Amniotic epithelial cell (primary cell): ENCODE results near the gene PLA2G6.
"Not testable (repeated sequence)": the region's sequence is repeated elsewhere in the genome, so short reads cannot be mapped to it uniquely, and the experiment has no call there.

ENCODE experiments used
- DNase-seq: peaks from one replicate; pipeline ENCODE4 v3.0.0-alpha.2; 2010; ENCODE audit warnings: low read depth

The PLA2G6 gene

DNA sequence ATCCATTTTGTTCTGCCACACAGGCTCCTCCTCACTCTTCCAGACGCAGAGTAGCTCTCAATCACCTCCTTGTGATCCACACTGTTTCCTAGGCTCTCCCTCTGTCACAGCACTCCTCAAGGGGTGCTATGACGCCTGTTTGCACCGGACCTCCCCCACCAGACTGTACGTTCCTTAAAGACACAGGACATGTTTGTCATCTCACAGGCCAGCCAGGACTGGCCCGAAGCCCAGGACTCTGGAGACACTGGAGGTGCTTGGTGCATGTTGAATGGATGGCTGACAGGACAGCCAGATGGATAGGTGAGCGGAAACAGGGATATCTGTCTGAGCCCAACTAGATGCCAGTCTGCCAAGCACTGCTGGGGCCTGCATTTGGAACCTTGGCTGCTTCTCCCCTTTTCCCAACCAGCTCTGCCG is 13.6 kb downstream of the PLA2G6 start:
- DNase-seq: no peak

- DNase-seq: no peak
Observed at GRCh38 chr22:38165922-38166593, 15.6 kb downstream of the PLA2G6 start.

DNA sequence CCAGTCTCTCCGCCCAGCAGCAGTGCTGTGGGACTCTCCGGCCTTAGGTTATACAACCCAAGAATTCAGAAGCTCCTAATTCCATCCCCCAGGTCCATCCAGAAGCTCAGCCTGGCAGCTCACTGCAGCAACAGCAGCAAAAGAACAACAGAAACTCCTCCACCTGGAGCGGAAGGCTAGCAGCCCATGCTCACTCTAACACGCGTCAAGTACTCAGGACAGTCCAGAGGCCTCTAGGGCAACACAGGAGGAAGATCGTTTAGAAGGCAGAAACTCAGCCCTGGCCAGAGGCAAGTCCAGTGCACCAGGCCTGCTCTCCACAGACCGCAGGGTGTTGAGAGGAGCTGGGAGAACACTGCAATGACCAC is 17.1 kb downstream of the PLA2G6 start:
- no peak for DNase-seq

- DNase-seq: peak; percentile 25
Observed at GRCh38 chr22:38163844-38164550, 17.6 kb downstream of the PLA2G6 start.

DNA sequence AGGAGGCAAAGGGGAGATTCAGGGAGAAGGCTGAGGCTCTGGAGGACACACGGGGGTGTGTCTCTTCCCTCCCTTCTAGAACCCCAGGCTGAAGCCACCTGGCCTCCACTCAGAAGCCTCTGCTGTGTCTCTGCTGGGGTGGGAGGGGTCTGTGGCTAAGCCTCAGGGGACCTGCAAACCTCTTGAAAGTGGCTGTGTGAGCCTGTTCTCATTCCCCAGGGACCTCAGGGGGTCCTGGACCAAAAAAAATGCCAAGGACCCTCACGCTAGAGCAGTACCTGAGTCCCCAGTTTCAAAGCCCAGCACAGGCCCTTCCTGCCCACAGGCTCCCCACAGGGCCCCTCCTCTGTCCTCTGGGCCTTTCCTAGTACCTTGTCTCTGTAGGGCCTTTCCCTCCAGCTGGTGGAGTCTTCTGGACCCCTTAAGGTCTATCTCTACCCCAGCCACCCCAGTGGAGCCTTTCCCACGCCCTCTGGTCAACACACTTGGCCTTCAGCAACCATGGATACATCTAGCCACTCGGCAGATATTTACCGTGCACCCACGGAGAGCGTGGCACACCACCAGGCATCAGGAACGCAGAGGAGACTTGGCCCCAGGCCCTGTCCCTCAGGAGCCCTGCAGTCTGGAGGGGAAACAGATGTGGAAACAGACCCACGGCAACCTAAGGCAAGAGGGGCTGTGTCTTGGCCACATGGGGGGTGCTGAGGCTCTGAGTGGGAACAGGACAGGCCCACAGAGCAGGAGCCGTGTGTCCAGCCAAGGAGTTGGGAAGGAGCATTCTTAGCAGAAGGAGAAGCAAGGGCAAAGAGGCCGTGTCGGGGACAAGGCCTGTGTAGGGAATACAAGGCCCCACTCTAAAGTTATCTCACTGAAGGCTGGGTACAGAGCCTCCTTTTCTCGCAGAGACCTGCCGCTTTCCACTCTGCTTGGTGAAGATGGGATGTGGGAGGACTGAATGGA is 18.5 kb downstream of the PLA2G6 start:
- DNase-seq: no peak

DNA sequence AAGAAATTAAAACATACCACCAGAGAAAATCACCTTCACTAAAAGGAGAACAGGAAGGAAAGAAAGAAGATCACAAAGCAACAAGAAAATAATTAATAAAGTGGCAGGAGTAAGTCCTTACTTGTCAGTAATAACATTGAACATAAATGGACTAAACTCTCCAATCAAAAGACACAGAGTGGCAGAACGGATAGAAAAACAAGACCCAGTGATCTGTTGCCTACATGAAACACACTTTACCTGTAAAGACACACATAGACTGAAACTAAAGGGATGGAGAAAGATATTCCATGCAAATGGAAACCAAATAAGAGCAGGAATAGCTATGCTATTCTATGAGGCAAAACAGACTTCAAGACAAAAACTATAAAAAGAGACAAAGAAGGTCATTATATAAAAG is 25.9 kb downstream of the PLA2G6 start:
- DNase-seq: no peak

GRCh38 chr22:38154563-38154915 is 27.1 kb downstream of the PLA2G6 start:
- not testable (repeated sequence) for DNase-seq

GRCh38 chr22:38153821-38154562 is 27.6 kb downstream of the PLA2G6 start:
- no peak for DNase-seq

DNA sequence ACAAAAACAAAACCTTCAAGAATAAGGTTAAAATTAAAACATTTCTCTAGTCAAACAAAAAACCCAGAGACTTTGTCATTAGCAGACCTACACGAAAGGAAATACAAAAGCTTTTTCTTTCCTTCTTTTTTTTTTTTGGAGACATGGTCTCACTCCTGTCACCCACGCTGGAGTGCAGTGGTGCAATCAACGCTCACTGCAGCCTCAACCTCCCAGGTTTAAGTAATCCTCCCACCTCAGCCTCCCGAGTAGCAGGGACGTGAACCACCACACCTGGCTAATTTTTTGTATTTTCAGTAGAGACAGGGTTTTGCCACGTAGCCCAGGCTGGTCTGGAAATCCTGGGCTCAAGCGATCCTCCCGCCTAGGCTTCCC is 30.5 kb downstream of the PLA2G6 start:
- DNase-seq: no peak

GRCh38 chr22:38148245-38148644 is 33.4 kb downstream of the PLA2G6 start:
- peak; percentile 80 for DNase-seq

- DNase-seq: not testable (repeated sequence)
Observed at GRCh38 chr22:38146166-38146565, 35.5 kb downstream of the PLA2G6 start.

GRCh38 chr22:38144025-38144405 is 37.6 kb downstream of the PLA2G6 start:
- no peak for DNase-seq

GRCh38 chr22:38142606-38143005 is 39.0 kb downstream of the PLA2G6 start:
- no peak for DNase-seq

GRCh38 chr22:38141217-38141973 is 40.2 kb downstream of the PLA2G6 start:
- no peak for DNase-seq

DNA sequence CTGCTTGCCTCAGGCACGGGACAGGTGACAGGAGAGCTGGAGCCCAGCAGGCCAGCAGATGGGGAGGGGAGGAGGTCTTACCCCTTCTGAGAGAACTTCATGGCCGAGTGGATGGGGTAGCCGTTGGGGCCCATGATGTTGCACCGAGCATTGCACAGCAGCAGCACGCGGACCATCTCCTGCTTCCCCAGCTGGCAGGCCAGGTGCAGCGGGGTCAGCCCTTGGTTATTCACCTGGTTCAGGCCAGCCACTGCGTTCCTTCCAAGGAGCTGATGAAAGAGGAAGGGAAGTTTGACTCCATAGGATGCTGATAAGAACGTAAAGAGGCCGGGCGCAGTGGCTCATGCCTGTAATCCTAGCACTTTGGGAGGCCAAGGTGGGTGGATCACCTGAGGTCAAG is 41.7 kb downstream of the PLA2G6 start:
- DNase-seq: no peak

- no peak for DNase-seq
Observed at GRCh38 chr22:38138961-38139360, 42.7 kb downstream of the PLA2G6 start.

DNA sequence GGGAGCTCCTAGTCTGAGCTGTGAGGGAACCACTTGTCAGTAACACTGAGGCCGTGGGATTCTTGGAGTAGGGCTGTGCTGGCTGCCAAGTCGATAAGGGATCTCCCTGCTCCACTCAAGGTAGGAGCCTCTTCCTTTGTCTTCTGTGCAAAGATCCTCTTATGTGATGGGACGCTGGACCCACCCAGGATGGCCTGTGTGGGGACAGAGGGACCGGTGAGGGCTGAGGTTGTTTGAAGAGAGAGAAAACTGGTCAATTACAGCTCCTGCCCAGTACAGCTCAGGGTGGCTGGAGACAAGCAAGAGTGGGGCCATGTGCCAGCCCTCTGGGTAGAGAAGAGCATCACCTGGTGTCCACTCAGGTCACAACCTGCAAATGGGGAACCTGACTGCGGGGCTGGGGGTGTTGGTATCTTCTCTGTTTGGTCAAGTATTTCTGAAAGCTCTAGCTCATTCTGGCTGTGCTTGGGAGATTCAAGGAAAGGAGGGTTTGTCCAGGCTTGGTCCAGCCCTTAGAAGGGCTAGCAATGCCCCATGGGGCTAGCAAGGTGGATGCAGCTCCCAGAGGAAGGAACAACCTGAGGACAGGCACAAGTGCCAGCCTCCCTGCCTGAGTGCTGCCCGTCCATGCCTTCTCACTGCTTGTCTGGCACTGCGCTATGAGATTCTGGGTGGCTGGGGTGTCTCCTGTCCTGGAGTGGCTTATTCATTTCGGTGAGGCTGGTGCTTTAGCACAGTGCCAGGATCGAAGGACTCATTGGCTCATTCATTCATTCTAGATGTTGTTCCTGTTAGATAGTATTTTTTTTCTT is 43.5 kb downstream of the PLA2G6 start:
- DNase-seq: no peak

GRCh38 chr22:38136607-38137006 is 45.0 kb downstream of the PLA2G6 start:
- DNase-seq: no peak

DNA sequence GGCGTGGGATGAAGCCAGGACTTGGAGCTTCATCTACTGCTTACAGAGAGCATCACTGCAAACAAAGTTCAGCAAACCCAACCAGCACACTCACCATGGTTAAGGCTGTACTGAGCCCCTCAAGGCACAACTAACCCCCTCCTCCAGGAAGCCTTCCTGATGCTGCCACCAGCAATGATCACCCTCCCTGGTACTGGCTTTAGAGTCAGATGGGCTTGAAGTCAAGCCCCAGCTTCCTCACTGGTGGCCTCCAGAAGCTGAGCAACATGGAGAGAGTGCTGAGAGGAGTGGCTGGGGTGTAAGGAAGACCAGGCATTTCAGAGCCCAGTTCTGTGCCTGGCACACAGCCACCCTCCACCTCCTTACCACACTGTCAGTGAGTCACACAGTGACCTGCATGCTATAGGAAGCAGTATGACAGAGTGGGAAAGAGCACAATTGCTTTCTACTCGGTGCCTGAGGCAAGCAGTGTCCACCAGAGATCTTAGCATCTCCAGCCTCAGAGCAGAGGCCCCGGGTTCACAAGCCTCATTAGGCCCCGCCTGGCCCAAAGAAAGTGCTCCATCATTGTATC is 46.4 kb downstream of the PLA2G6 start:
- peak; percentile 75 for DNase-seq

GRCh38 chr22:38133331-38133730 is 48.3 kb downstream of the PLA2G6 start:
- no peak for DNase-seq
